HG03520 (cell line): ENCODE data around the gene FKTN.
"Not testable (repeated sequence)": the region's sequence is repeated elsewhere in the genome, so short reads cannot be mapped to it uniquely, and the experiment has no call there.

Source experiments
- ATAC-seq: cut with Tn5 transposase; IDR thresholded peaks from one replicate; pipeline ENCODE4 v1.9.1; 2021; ENCODE audit warnings: mild to moderate bottlenecking, moderate library complexity; ENCODE audit not compliant: unreplicated experiment

The FKTN gene

GRCh38 chr9:105557804-105558610 is at the start of gene FKTN:
FKTN (plus strand) TSS chr9:105558131; CDS start chr9:105575033, 16,902 bp downstream.
- ATAC-seq, result peak; percentile 96

DNA sequence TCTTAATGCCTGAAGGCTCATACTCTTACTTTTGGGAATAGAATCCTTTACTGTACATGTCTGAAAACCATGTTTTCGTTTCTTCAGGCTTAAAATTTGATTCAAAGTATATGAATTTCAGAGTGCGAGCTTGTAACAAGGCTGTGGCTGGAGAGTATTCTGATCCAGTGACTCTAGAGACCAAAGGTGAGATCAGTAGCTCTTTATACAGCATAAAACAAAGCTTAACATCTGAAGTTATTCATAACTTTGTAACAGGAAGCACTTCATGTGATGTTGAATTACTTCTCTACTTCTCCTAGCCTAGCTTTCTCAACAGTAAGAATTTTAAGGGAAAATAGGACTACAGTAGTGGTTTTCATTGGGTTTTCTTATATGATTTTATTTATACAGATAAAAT is 49.4 kb upstream of the FKTN start:
- no peak for ATAC-seq

- ATAC-seq, result peak; percentile 51
Observed at GRCh38 chr9:105510024-105510423, 47.9 kb upstream of the FKTN start.

DNA sequence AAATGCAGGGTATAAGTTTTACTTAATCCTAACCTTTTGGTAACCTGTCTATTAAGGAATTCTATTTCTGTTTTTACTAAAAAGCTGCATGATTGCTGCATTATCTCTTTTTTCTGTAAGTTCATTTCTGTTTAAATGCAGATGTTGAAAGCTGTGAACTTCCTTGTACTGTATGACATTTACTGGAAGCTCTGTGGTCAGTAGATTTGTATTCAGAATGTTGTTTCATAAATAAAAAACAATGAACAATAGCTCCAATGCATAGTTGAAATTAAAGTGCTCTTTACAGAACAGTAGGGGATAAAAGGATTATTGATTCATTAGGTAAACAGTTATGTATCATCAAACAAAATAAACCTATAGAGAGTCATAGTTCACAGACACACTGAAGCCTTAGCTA is 46.5 kb upstream of the FKTN start:
- no peak for ATAC-seq

DNA sequence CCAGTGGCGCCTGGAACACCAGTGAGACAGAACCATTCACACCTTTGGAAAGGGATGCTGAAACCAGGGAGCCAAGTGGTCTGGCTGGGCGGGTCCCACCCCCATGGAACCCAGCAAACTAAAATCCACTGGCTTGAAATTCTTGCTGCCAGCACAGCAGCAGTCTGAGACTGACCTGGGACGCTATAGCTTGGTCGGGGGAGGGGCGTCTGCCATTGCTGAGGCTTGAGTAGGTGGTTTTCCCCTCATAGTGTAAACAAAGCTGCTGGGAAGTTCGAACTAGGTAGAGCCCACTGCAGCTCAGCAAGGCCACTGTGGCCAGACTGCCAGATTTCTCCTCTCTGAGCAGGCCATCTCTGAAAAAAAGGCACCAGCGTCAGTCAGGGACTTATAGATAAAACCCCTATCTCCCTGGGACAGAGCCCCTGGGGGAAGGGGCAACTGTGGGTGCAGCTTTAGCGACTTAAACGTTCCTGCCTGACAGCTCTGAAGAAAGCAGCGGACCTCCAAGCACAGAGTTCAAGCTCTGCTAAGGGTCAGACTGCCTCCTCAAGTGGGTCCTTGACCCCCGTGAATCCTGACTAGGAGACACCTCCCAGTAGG is 42.0 kb upstream of the FKTN start:
- no peak for ATAC-seq

DNA sequence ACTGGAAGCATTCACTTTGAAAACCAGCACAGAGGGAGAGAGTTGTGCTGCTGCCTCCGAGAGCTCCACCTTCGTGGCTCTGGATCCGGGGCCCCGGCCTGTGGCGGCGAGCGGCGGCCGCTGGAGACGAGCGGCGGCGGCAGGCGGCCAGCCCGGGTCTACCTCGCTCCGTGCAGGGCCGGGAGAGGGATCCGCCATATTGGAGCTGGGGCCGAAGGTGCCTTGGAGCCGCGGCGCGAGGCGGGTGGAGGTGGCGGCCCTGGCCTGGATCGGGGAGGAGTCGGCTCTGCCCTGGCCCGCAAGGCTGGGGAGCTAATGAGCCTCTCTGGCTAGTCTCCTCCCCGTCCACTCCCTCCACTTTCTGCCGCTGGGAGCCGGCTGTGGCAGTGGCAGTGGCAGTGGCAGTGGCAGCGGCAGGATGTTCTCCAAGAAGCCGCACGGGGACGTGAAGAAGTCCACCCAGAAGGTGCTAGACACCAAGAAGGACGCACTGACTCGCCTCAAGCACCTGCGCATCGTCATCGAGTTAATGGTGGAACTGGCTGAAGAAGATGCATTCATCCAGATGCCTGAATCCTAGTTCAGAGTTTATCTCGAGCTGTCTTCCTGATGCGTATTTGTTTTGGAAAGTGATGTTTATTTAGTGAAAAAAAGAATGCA is 38.1 kb upstream of the FKTN start:
- ATAC-seq, result not testable (repeated sequence)

DNA sequence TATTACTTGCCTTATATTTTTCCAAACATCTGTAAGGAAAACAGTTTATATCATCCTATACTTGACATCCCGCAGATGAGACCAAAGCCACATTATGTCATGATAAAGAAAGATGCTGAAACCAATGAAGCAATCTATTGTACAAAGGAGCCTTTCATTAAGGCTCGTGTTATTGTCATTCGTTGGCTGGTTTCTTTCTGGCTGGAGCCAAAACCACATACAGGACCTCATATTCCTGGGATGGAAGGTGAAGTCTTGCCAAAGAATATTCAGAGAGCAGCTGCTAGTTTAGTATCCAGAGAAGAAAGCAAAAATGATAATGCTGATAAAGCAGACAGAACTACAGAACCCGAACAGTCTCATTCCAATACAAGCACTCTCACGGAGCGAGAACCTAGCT is 36.9 kb upstream of the FKTN start:
- not testable (repeated sequence) for ATAC-seq

DNA sequence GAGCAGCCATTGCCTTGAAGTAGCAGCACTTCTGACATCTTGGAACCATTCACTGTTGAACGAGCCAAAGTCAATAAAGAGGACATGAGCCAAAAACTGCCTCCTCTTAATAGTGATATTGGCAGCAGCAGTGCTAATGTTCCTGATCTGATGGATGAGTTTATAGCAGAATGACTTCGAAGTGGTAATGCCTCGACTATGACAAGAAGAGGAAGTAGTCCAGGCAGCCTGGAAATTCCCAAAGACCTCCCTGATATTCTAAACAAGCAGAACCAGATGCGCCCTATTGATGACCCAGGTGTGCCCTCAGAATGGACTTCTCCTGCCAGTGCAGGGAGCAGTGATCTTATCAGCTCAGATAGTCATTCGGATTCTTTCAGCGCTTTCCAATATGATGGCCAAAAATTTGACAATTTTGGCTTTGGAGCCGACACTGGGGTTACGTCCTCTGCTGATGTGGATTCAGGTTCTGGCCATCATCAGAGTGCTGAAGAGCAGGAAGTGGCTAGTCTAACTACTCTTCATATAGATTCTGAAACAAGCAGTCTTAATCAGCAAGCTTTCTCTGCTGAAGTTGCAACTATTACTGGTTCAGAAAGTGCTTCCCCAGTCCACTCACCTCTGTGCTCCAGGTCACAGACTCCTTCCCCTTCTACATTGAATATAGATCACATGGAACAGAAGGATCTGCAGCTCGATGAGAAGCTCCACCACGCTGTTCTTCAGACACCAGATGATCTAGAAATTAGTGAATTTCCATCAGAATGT is 35.1 kb upstream of the FKTN start:
- ATAC-seq, result peak; percentile 87

DNA sequence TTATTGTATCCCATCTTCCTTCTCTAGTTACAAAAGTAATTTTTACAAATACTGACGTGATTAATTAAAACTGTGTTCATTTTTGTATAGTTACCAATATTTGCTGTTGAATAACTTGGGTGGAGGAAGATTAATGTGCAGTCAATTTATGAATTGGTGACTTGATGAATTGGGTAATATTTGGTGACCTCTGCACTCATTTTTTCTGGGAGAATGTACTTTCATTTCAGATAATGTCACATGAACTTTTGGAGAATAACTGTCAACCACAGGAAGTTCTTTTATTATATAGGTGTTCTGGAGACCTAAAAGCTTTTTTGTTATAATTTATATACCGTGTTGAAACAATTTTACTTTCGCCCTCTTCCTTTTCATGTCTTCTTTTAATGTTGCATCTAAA is 26.4 kb upstream of the FKTN start:
- no peak for ATAC-seq

GRCh38 chr9:105535920-105536668 is 21.8 kb upstream of the FKTN start:
- ATAC-seq, result peak; percentile 59

DNA sequence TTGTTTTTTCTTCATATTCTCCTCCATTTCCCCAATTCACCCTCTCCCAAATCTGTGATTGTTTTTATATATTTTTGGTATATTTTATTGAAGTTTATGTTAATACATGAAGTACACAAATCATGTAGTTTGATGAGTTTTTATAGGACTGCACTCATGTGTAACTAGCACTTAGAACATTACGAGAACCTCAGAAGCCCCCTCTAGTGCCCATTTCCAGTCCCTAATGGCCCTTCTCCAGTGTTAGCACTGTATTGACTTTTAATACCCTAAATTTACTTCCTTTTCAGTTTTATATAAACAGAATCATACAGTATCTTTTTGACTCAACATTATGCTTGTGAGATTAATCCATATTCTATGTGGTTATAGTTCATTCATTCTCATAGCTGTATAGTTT is 18.5 kb upstream of the FKTN start:
- ATAC-seq, result no peak

GRCh38 chr9:105541838-105542237 is 16.1 kb upstream of the FKTN start:
- ATAC-seq, result peak; percentile 94

DNA sequence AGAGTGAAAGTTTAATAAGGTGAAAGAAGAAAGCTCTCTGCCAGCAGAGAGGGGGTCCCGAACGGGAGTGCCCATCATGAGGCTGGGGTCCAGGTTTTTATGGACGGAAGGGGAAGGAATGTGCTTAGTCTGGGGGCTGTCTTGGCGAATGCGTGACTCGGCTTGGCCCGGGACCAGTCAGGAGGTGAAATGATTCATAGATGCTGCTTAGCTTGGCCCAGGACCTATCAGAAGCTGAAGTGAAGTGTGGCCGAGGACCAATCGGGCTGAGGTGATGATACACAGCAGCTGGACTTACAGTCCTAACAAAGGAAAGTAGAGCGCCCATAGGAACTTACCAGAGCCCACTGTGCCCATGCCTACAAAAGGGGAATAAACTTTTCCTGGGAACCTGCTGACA is 3.9 kb upstream of the FKTN start:
- ATAC-seq, result no peak

- no peak for ATAC-seq
Observed at GRCh38 chr9:105572455-105572854, 14.5 kb downstream of the FKTN start.

GRCh38 chr9:105579952-105580351 is 22.0 kb downstream of the FKTN start:
- not testable (repeated sequence) for ATAC-seq

DNA sequence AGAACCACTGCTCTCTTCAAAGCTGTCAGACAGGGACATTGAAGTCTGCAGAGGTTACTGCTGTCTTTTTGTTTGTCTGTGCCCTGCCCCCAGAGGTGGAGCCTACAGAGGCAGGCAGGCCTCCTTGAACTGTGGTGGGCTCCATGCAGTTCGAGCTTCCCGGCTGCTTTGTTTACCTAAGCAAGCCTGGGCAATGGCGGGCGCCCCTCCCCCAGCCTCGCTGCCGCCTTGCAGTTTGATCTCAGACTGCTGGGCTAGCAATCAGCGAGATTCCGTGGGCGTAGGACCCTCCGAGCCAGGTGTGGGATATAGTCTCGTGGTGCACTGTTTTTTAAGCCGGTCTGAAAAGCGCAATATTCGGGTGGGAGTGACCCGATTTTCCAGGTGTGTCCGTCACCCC is 23.6 kb downstream of the FKTN start:
- ATAC-seq, result not testable (repeated sequence)

DNA sequence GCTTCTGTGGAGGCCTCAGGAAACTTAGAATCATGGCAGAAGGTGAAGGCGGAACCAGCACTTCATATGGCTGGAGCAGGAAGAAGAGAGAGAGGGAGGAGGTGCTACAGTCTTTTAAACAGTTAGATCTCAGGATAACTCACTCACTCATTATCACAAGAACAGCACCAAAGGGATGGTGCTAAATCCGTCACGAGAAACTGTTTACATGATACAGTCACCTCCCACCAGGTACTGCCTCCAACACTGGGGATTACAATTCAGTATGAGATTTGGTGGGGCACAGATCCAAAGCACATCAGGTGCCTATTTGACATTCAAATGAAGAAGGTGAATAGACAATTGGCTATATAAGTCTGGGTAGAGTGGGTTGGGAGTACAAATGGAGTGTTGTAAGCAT is 35.2 kb downstream of the FKTN start:
- no peak for ATAC-seq

- peak; percentile 82 for ATAC-seq
Observed at GRCh38 chr9:105608721-105609598, 51.0 kb downstream of the FKTN start.

GRCh38 chr9:105621001-105621400 is 63.1 kb downstream of the FKTN start:
- no peak for ATAC-seq

GRCh38 chr9:105625088-105625487 is 67.2 kb downstream of the FKTN start:
- no peak for ATAC-seq
